ENCODE data around the gene SNX11.
A peak's percentile ranks its signal among the peaks of the same experiment; 100 is the strongest.

Gene SNX11

GRCh38 chr17:48107137-48108055, at the start of gene SNX11 (continued):
- TF ChIP-seq ZNF560 (tag by site-specific recombination; IDR thresholded peaks at IDR 0.05; ENCODE audit: borderline replicate concordance), result no peak
- TF ChIP-seq ZNF707 (tag by site-specific recombination; IDR thresholded peaks at IDR 0.05), result no peak
- peak; percentile 66; the same call in 1 of the 2 replicates for TF ChIP-seq KLF10 (tag by site-specific recombination; IDR thresholded peaks at IDR 0.05)
- TF ChIP-seq GLIS2 (tag by site-specific recombination; IDR thresholded peaks at IDR 0.05), result peak; percentile 64
- no peak for TF ChIP-seq ZNF660 (tag by site-specific recombination; IDR thresholded peaks at IDR 0.05)
- peak; percentile 93 for TF ChIP-seq ZNF76 (tag by site-specific recombination; IDR thresholded peaks at IDR 0.05; ENCODE audit: borderline replicate concordance, low read depth)
- TF ChIP-seq KLF16 (tag by site-specific recombination; IDR thresholded peaks at IDR 0.05), result peak; percentile 43; the same call in 1 of the 2 replicates
- TF ChIP-seq ZNF768 (tag by site-specific recombination; IDR thresholded peaks at IDR 0.05), result no peak
- TF ChIP-seq PRDM10 (tag by site-specific recombination; IDR thresholded peaks at IDR 0.05), result peak; percentile 97
- TF ChIP-seq ZSCAN30 (tag by site-specific recombination; IDR thresholded peaks at IDR 0.05), result no peak
- TF ChIP-seq ZSCAN23 (tag by site-specific recombination; IDR thresholded peaks at IDR 0.05), result no peak
- no peak for TF ChIP-seq ZNF404 (tag by site-specific recombination; IDR thresholded peaks at IDR 0.05)
- TF ChIP-seq ZBTB8A (tag by site-specific recombination; IDR thresholded peaks at IDR 0.05), result peak; percentile 92
- no peak for TF ChIP-seq ZNF18 (tag by site-specific recombination; IDR thresholded peaks at IDR 0.05)
- TF ChIP-seq SETDB1 (IDR thresholded peaks at IDR 0.05; ENCODE audit: insufficient read length, low read length), result no peak
- peak; percentile 61; the same call in 1 of the 2 replicates for TF ChIP-seq ZNF639 (tag by site-specific recombination; IDR thresholded peaks at IDR 0.05)
- no peak for TF ChIP-seq ZFP37 (tag by site-specific recombination; IDR thresholded peaks at IDR 0.05)
- TF ChIP-seq ZNF16 (tag by site-specific recombination; IDR thresholded peaks at IDR 0.05; ENCODE audit: low read depth), result no peak
- TF ChIP-seq ZNF704 (tag by site-specific recombination; IDR thresholded peaks at IDR 0.05), result 0 out of 2 replicates have a peak, but pooled peaks have one; percentile 29
- TF ChIP-seq ZNF121 (tag by site-specific recombination; IDR thresholded peaks at IDR 0.05), result no peak
- no peak for TF ChIP-seq ZNF274 (IDR thresholded peaks at IDR 0.05; ENCODE audit: low read length)
- no peak for TF ChIP-seq ZNF274 (tag by site-specific recombination; IDR thresholded peaks at IDR 0.05; ENCODE audit: borderline replicate concordance)
- no peak for TF ChIP-seq ZNF239 (tag by site-specific recombination; IDR thresholded peaks at IDR 0.05)
- TF ChIP-seq SALL2 (tag by site-specific recombination; IDR thresholded peaks at IDR 0.05; ENCODE audit: borderline replicate concordance), result no peak
- TF ChIP-seq ZNF311 (tag by site-specific recombination; IDR thresholded peaks at IDR 0.05; ENCODE audit: borderline replicate concordance), result no peak
- TF ChIP-seq ZNF362 (tag by site-specific recombination; IDR thresholded peaks at IDR 0.05), result no peak
- TF ChIP-seq ZNF501 (tag by site-specific recombination; IDR thresholded peaks at IDR 0.05), result peak; percentile 46; the same call in 1 of the 2 replicates
- TF ChIP-seq SP7 (tag by site-specific recombination; IDR thresholded peaks at IDR 0.05), result peak; percentile 57; the same call in 1 of the 2 replicates
- no peak for TF ChIP-seq ZNF174 (tag by site-specific recombination; IDR thresholded peaks at IDR 0.05)
- TF ChIP-seq ZNF214 (tag by site-specific recombination; IDR thresholded peaks at IDR 0.05; ENCODE audit: borderline replicate concordance), result no peak
- peak; percentile 97 for TF ChIP-seq SP2 (tag by site-specific recombination; IDR thresholded peaks at IDR 0.05)
- no peak for TF ChIP-seq ZNF571 (tag by site-specific recombination; IDR thresholded peaks at IDR 0.05)
